WTC11 (cell line): Measurements from ENCODE around the gene TMEM183A. TPM values are rescaled to one million over a fixed set of nuclear protein-coding genes. Genes with fewer than 3 reads are reported as not detected.

Experiments used
- ATAC-seq: fragments of 200-7000 bp; cut with Tn5 transposase; 2 replicates; pipeline ENCODE4 v1.10.0; 2021; ENCODE audit warnings: mild to moderate bottlenecking, moderate library complexity
- CTCF ChIA-PET: fragments of 300-600 bp; sonication (Branson Sonifier 250); formaldehyde crosslinking; loops from one replicate; lab custom pipeline; 2021; ENCODE audit warnings: antibody characterized with exemption; lab: Charles Lee
- POLR2A ChIA-PET: fragments of 350-600 bp; sonication (Branson Sonifier 250); formaldehyde crosslinking; loops from one replicate; lab custom pipeline; 2021; ENCODE audit warnings: antibody characterized with exemption; lab: Charles Lee
- DNase-seq: peaks from one replicate; pipeline ENCODE4 v3.0.0; 2021; ENCODE audit warnings: low spot score
- H3K27ac Mint-ChIP-seq: 2 replicates; pipeline ENCODE4 v1.8.0; 2021; ENCODE audit warnings: mixed read lengths
- H3K27me3 Mint-ChIP-seq: 2 replicates; pipeline ENCODE4 v1.8.0; 2021; ENCODE audit warnings: low read depth, mild to moderate bottlenecking, moderate library complexity, mixed read lengths
- H3K36me3 Mint-ChIP-seq: 2 replicates; pipeline ENCODE4 v1.8.0; 2021; ENCODE audit warnings: mixed read lengths
- H3K4me1 Mint-ChIP-seq: 2 replicates; pipeline ENCODE4 v1.8.0; 2022; ENCODE audit warnings: mixed read lengths
- H3K4me3 Mint-ChIP-seq: 2 replicates; pipeline ENCODE4 v1.8.0; 2021; ENCODE audit warnings: mild to moderate bottlenecking, moderate library complexity, mixed read lengths
- H3K9me3 Mint-ChIP-seq: 2 replicates; pipeline ENCODE4 v1.8.0; 2021; ENCODE audit warnings: mixed read lengths
- AFF4 ChIP-seq: sonication (generic); formaldehyde crosslinking; IDR thresholded peaks from 2 replicates; pipeline ENCODE4 v1.8.1; 2023; ENCODE audit warnings: mild to moderate bottlenecking, missing genetic modification reagents, borderline replicate concordance
- ATF6 ChIP-seq: sonication (generic); formaldehyde crosslinking; IDR thresholded peaks from 2 replicates; pipeline ENCODE4 v1.8.1; 2023; ENCODE audit warnings: mild to moderate bottlenecking, missing genetic modification reagents
- ELF4 ChIP-seq: sonication (generic); formaldehyde crosslinking; IDR thresholded peaks from 2 replicates; pipeline ENCODE4 v1.8.1; 2022; ENCODE audit warnings: low read depth, mild to moderate bottlenecking, moderate library complexity, missing genetic modification reagents
- FOXK1 ChIP-seq: sonication (generic); formaldehyde crosslinking; IDR thresholded peaks from 2 replicates; pipeline ENCODE4 v1.8.0; 2022; ENCODE audit warnings: mild to moderate bottlenecking, moderate library complexity, missing genetic modification reagents
- GRHL2 ChIP-seq: fragments of 250-450 bp; sonication (Bioruptor Pico); IDR thresholded peaks from 2 replicates; pipeline ENCODE4 v1.8.0; 2022; ENCODE audit warnings: mild to moderate bottlenecking, moderate library complexity; ENCODE audit not compliant: insufficient replicate concordance, severe bottlenecking
- HMGXB4 ChIP-seq: sonication (generic); formaldehyde crosslinking; IDR thresholded peaks from 2 replicates; pipeline ENCODE4 v1.8.1; 2023; ENCODE audit warnings: mild to moderate bottlenecking, moderate library complexity, missing genetic modification reagents
- KAT7 ChIP-seq: sonication (generic); formaldehyde crosslinking; IDR thresholded peaks from 2 replicates; pipeline ENCODE4 v1.8.1; 2023; ENCODE audit warnings: missing genetic modification reagents, mild to moderate bottlenecking, borderline replicate concordance
- NFE2L1 ChIP-seq: sonication (generic); formaldehyde crosslinking; IDR thresholded peaks from 2 replicates; pipeline ENCODE4 v1.8.1; 2023; ENCODE audit warnings: missing genetic modification reagents
- RELA ChIP-seq: sonication (generic); formaldehyde crosslinking; IDR thresholded peaks from 2 replicates; pipeline ENCODE4 v1.8.1; 2022; ENCODE audit warnings: missing genetic modification reagents, mild to moderate bottlenecking, borderline replicate concordance
- RORB ChIP-seq: fragments of 250-450 bp; sonication (Bioruptor Pico); IDR thresholded peaks from 2 replicates; pipeline ENCODE4 v1.9.0; 2021; ENCODE audit warnings: mild to moderate bottlenecking
- STAT6 ChIP-seq: sonication (generic); formaldehyde crosslinking; conservative IDR thresholded peaks from 2 replicates; pipeline ENCODE4 v1.8.1; 2023; ENCODE audit warnings: mild to moderate bottlenecking, low read depth, missing genetic modification reagents, moderate library complexity
- ZMAT4 ChIP-seq: fragments of 250-450 bp; sonication (Bioruptor Pico); IDR thresholded peaks from 2 replicates; pipeline ENCODE4 v1.9.0; 2021; ENCODE audit warnings: mild to moderate bottlenecking
- ZNF263 ChIP-seq: sonication (generic); formaldehyde crosslinking; IDR thresholded peaks from 2 replicates; pipeline ENCODE4 v1.8.1; 2022; ENCODE audit warnings: low read depth, mild to moderate bottlenecking, moderate library complexity, missing genetic modification reagents
- ZNF396 ChIP-seq: fragments of 250-450 bp; sonication (Bioruptor Pico); IDR thresholded peaks from 2 replicates; pipeline ENCODE4 v1.8.0; 2021; ENCODE audit warnings: mild to moderate bottlenecking, moderate library complexity, borderline replicate concordance
- ZNF512 ChIP-seq: sonication (generic); formaldehyde crosslinking; IDR thresholded peaks from 2 replicates; pipeline ENCODE4 v1.8.1; 2022; ENCODE audit warnings: missing genetic modification reagents, borderline replicate concordance
- ZNF671 ChIP-seq: fragments of 250-450 bp; sonication (Bioruptor Pico); IDR thresholded peaks from 2 replicates; pipeline ENCODE4 v1.8.0; 2021; ENCODE audit warnings: mild to moderate bottlenecking
- ZSCAN18 ChIP-seq: fragments of 250-450 bp; sonication (Bioruptor Pico); IDR thresholded peaks from 2 replicates; pipeline ENCODE4 v2.1.2; 2022; ENCODE audit warnings: mild to moderate bottlenecking, moderate library complexity
- total RNA-seq: library from RNA; stranded (reverse); gene quantifications from 3 replicates; pipeline ENCODE4 v1.2.3, GENCODE V29; 2021

The TMEM183A gene
- total RNA-seq, 1 experiment from 2014 or later, result 108 TPM

GRCh38 chr1:203072002-203072602, 64.9 kb downstream of the TMEM183A start:
- DNase-seq (no peak), ATAC-seq (no peak)
- TF ChIP-seq ZNF671 (no peak), FOXK1 (CRISPR knock-in tag) (no peak), ZNF396 (no peak), NFE2L1 (CRISPR knock-in tag) (no peak), ZNF512 (CRISPR knock-in tag) (no peak), GRHL2 (CRISPR knock-in tag) (no peak), ELF4 (no peak), HMGXB4 (CRISPR knock-in tag) (no peak), ZMAT4 (CRISPR knock-in tag) (no peak), ZNF263 (no peak), ATF6 (CRISPR knock-in tag) (no peak), ZSCAN18 (no peak), RELA (CRISPR knock-in tag) (no peak), KAT7 (CRISPR knock-in tag) (no peak), AFF4 (no peak), RORB (CRISPR knock-in tag) (no peak), STAT6 (no peak)
- Mint-ChIP-seq H3K9me3 (no peaks in the 10 kb centered on the region), H3K36me3 (peaks cover 27% of the 10 kb centered on the region), H3K27me3 (peaks cover 19% of the 10 kb centered on the region), H3K27ac (no peak overlapping the region), H3K4me3 (no peak overlapping the region), H3K4me1 (peaks cover 3% of the 10 kb centered on the region; the same call in 1 of the 2 replicates)
- POLR2A ChIA-PET, result no interaction called here
- CTCF ChIA-PET, result interaction anchor here (1.3 to 14.4 kb wide), 6 partner anchors 12 to 56 kb away, joined by 4 to 121 read pairs (median 5); partner anchors contain the start of gene MYOG
